RWPE1 (cell line): ENCODE measurements around the gene PNPLA8.
A peak's percentile ranks its signal among the peaks of the same experiment; 100 is the strongest.
"Not testable (repeated sequence)": the region's sequence is repeated elsewhere in the genome, so short reads cannot be mapped to it uniquely, and the experiment has no call there.

Experiments
- CTCF ChIA-PET: fragments of 350-600 bp; sonication (Branson Sonifier 250); formaldehyde crosslinking; extraction: SDS; loops from one replicate; lab custom pipeline; 2021; lab: Yijun Ruan, JAX
- POLR2A ChIA-PET: fragments of 400-600 bp; formaldehyde crosslinking; extraction: SDS; loops from one replicate; lab custom pipeline; 2020; ENCODE audit warnings: antibody characterized with exemption; ENCODE audit not compliant: low non-redundant PET; lab: Yijun Ruan, JAX
- DNase-seq: peaks from one replicate; pipeline ENCODE4 v3.0.0; 2012; ENCODE audit warnings: low spot score
- H3K27ac ChIP-seq: fragments of 450-650 bp; 2 replicates; pipeline ENCODE4 v1.5.1; 2017
- CTCF ChIP-seq: fragments of 450-650 bp; conservative IDR thresholded peaks from 2 replicates; pipeline ENCODE4 v1.5.1; 2017; ENCODE audit warnings: low read depth, mild to moderate bottlenecking

PNPLA8 gene

DNA sequence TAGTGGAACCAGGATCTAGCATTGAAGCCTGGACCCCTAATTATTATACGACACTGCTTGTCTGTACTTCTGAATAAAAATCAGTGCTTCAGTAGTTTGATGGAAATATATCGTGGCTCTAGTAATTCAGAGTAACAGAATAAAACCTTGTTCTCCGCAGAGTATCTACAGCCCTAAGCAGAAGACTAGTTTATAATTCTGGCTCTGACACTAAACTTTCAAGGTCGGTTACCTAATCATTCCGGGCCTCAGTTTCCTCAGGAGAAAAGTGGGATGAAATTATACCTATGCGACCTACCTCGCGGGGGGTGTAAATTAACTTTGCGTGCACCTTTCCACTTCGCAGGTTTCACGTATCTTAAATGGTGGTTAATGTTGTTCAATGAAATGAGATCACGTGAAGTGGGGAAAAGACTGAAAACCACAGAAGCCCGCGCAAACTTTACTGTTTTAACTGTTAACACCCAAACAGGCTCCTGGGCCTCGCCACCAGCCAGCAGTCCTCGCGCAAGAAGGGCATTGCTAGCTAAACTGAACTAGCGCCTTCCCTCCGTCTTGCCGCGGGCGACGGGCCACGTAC, 43.0 kb upstream of the PNPLA8 start:
- no peak for TF ChIP-seq CTCF
- peak overlapping the region; percentile 93 for H3K27ac ChIP-seq
- CTCF ChIA-PET: no interaction called here
- POLR2A ChIA-PET: interaction anchor here (0.9 kb wide), 1 partner anchor 43 kb away, joined by 5 read pairs; the partner anchor contains the start of gene PNPLA8
- DNase-seq: no peak

- POLR2A ChIA-PET: no interaction called here
- no peak for DNase-seq
- CTCF ChIA-PET: no interaction called here
- H3K27ac ChIP-seq: no peak overlapping the region
- TF ChIP-seq CTCF: no peak
These were observed 40.1 kb upstream of the PNPLA8 start for GRCh38 chr7:108565987-108566386.

GRCh38 chr7:108561047-108561619, 35.2 kb upstream of the PNPLA8 start:
- ChIA-PET POLR2A (interaction anchor here (0.7 kb wide), 1 partner anchor 209 kb away, joined by 4 read pairs; no protein-coding TSS in a partner anchor), CTCF (no interaction called here)
- TF ChIP-seq CTCF: no peak
- no peak overlapping the region for H3K27ac ChIP-seq
- no peak for DNase-seq

- DNase-seq: no peak
- ChIA-PET CTCF (no interaction called here), POLR2A (no interaction called here)
- H3K27ac ChIP-seq: no peak overlapping the region
- TF ChIP-seq CTCF: no peak
These were observed 33.3 kb upstream of the PNPLA8 start for GRCh38 chr7:108559253-108559652.

GRCh38 chr7:108557617-108558016, 31.7 kb upstream of the PNPLA8 start:
- TF ChIP-seq CTCF: no peak
- ChIA-PET POLR2A (no interaction called here), CTCF (no interaction called here)
- no peak overlapping the region for H3K27ac ChIP-seq
- DNase-seq: no peak

DNA sequence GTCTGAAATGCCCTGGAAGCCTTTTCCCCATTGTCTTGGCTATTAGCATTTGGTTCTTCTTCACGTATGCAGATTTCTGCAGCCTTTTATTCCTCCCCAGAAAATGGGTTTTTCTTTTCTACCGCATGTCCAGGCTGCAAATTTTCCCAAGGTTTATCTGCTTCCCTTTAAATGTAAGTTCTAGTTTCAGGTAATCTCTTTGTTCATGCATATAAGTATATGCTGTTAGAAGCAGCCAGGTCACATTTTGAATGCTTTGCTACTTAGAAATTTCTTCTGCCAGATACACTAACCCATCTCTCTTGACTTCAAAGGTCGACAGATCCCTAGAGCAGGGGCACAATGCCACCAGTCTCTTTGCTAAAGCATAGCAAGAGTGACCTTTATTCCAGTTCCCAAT, 31.3 kb upstream of the PNPLA8 start:
- ChIA-PET CTCF (no interaction called here), POLR2A (no interaction called here)
- DNase-seq: no peak
- TF ChIP-seq CTCF: no peak
- no peak overlapping the region for H3K27ac ChIP-seq

DNA sequence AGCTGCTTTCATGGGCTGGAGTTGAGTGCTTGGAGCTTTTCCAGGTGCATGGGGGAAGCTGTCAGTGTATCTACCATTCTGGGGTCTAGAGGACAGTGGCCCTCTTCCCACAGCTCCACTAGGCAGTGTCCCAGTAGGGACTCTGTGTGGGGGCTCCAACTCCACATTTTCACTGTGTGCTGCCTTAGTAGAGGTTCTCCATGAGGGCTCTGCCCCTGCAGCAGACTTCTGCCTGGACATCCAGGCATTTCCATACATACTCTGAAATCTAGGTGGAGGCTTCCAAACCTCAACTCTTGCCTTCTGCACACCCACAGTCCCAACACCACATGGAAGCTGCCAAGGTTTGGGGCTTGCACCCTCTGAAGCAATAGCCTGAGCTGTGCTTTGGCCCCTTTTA, 30.7 kb upstream of the PNPLA8 start:
- H3K27ac ChIP-seq, CTCF ChIA-PET, POLR2A ChIA-PET, DNase-seq: not testable (repeated sequence)

- DNase-seq, H3K27ac ChIP-seq, POLR2A ChIA-PET: not testable (repeated sequence)
- CTCF ChIA-PET: interaction anchor here (0.6 to 0.7 kb wide), 3 partner anchors 12 to 360 kb away, joined by 3 to 4 read pairs (median 3); no protein-coding TSS in a partner anchor
These were observed 22.4 kb upstream of the PNPLA8 start for GRCh38 chr7:108548141-108548896.
